C4-2B (cell line): ENCODE data around the gene NODAL.

Experiments
- CTCF ChIP-seq: fragments of 450-650 bp; conservative IDR thresholded peaks from 2 replicates; pipeline ENCODE4 v1.5.1; 2017; ENCODE audit warnings: mild to moderate bottlenecking
- ZFX ChIP-seq: fragments of 450-650 bp; IDR thresholded peaks from 2 replicates; pipeline ENCODE4 v1.6.1; 2017

GRCh38 chr10:70440296-70441160 lies 953 bp downstream of the NODAL start:
- TF ChIP-seq CTCF: no peak
- TF ChIP-seq ZFX: no peak
